SK-N-SH treated with all-trans-retinoic acid at 6 μM for 48 hours (cell line): ENCODE data around the gene KIR2DL3.
"Not testable (repeated sequence)": the region's sequence is repeated elsewhere in the genome, so short reads cannot be mapped to it uniquely, and the experiment has no call there.

Experiments used
- ATAC-seq: fragments of 200-7000 bp; cut with Tn5 transposase; 3 replicates; pipeline ENCODE4 v1.9.1; 2020; ENCODE audit warnings: mild to moderate bottlenecking, moderate library complexity
- ARNTL ChIP-seq: fragments of 450-650 bp; formaldehyde crosslinking; IDR thresholded peaks from 2 replicates; pipeline ENCODE4 v1.5.0; 2020; ENCODE audit warnings: low read depth, mild to moderate bottlenecking, moderate library complexity, borderline replicate concordance
- BACH2 ChIP-seq: fragments of 250-450 bp; sonication (Bioruptor Pico); IDR thresholded peaks from 2 replicates; pipeline ENCODE4 v1.9.0; 2021; ENCODE audit warnings: mild to moderate bottlenecking, borderline replicate concordance
- CSDC2 ChIP-seq: fragments of 250-450 bp; sonication (Bioruptor Pico); IDR thresholded peaks from 2 replicates; pipeline ENCODE4 v1.5.0; 2020; ENCODE audit warnings: mild to moderate bottlenecking, moderate library complexity
- ESRRG ChIP-seq: fragments of 250-450 bp; sonication (Bioruptor Pico); IDR thresholded peaks from 2 replicates; pipeline ENCODE4 v1.6.1; 2021; ENCODE audit warnings: mild to moderate bottlenecking
- GLIS3 ChIP-seq: fragments of 250-450 bp; sonication (Bioruptor Pico); IDR thresholded peaks from 2 replicates; pipeline ENCODE4 v1.5.0; 2020; ENCODE audit warnings: mild to moderate bottlenecking, moderate library complexity
- ISL1 ChIP-seq: fragments of 250-450 bp; sonication (Bioruptor Pico); IDR thresholded peaks from 2 replicates; pipeline ENCODE4 v2.1.2; 2022; ENCODE audit warnings: mild to moderate bottlenecking, moderate library complexity
- PPARA ChIP-seq: fragments of 250-450 bp; sonication (Bioruptor Pico); IDR thresholded peaks from 2 replicates; pipeline ENCODE4 v1.5.0; 2020; ENCODE audit warnings: mild to moderate bottlenecking, borderline replicate concordance
- SNAI2 ChIP-seq: fragments of 250-450 bp; sonication (Bioruptor Pico); IDR thresholded peaks from 2 replicates; pipeline ENCODE4 v1.5.0; 2020; ENCODE audit warnings: mild to moderate bottlenecking, moderate library complexity
- TCF4 ChIP-seq: fragments of 250-450 bp; sonication (Bioruptor Pico); IDR thresholded peaks from 2 replicates; pipeline ENCODE4 v1.8.0; 2021; ENCODE audit warnings: mild to moderate bottlenecking, moderate library complexity, borderline replicate concordance
- TOX ChIP-seq: fragments of 250-450 bp; sonication (Bioruptor Pico); IDR thresholded peaks from 2 replicates; pipeline ENCODE4 v1.8.0; 2021; ENCODE audit warnings: mild to moderate bottlenecking, moderate library complexity, borderline replicate concordance
- ZC3H10 ChIP-seq: fragments of 250-450 bp; sonication (Bioruptor Pico); IDR thresholded peaks from 2 replicates; pipeline ENCODE4 v1.5.1; 2021; ENCODE audit warnings: mild to moderate bottlenecking, moderate library complexity
- ZFP3 ChIP-seq: fragments of 250-450 bp; sonication (Bioruptor Pico); IDR thresholded peaks from 2 replicates; pipeline ENCODE4 v1.5.0; 2020; ENCODE audit warnings: mild to moderate bottlenecking, moderate library complexity
- ZFP30 ChIP-seq: fragments of 450-650 bp; formaldehyde crosslinking; IDR thresholded peaks from 2 replicates; pipeline ENCODE4 v1.5.0; 2022; ENCODE audit warnings: mild to moderate bottlenecking, moderate library complexity
- ZNF565 ChIP-seq: fragments of 450-650 bp; formaldehyde crosslinking; conservative IDR thresholded peaks from 2 replicates; pipeline ENCODE4 v1.5.0; 2020; ENCODE audit warnings: low read depth, mild to moderate bottlenecking, moderate library complexity
- ZNF8 ChIP-seq: fragments of 450-650 bp; formaldehyde crosslinking; IDR thresholded peaks from 2 replicates; pipeline ENCODE4 v1.5.0; 2020; ENCODE audit warnings: mild to moderate bottlenecking, moderate library complexity
- TF ChIP-seq, protein P1 (sequence below): fragments of 250-450 bp; sonication (Bioruptor Pico); IDR thresholded peaks from 2 replicates; pipeline ENCODE4 v1.5.1; 2020; ENCODE audit warnings: low read depth, mild to moderate bottlenecking, moderate library complexity
- TF ChIP-seq, protein P2 (sequence below): fragments of 250-450 bp; sonication (Bioruptor Pico); IDR thresholded peaks from 2 replicates; pipeline ENCODE4 v1.8.0; 2020; ENCODE audit warnings: mild to moderate bottlenecking, moderate library complexity, borderline replicate concordance
- TF ChIP-seq, protein P3 (sequence below): fragments of 250-450 bp; sonication (Bioruptor Pico); IDR thresholded peaks from 2 replicates; pipeline ENCODE4 v1.5.1; 2021; ENCODE audit warnings: mild to moderate bottlenecking, moderate library complexity
- TF ChIP-seq, protein P4 (sequence below): fragments of 250-450 bp; sonication (Bioruptor Pico); IDR thresholded peaks from 2 replicates; pipeline ENCODE4 v1.8.0; 2021; ENCODE audit warnings: low read depth, mild to moderate bottlenecking, moderate library complexity, borderline replicate concordance

Gene KIR2DL3

GRCh38 chr19:54777851-54778250 lies 39.5 kb downstream of the KIR2DL3 start:
- not testable (repeated sequence) for ATAC-seq

- ATAC-seq: not testable (repeated sequence)
These were observed 40.6 kb downstream of the KIR2DL3 start for GRCh38 chr19:54778896-54779295.

GRCh38 chr19:54782916-54783315 lies 44.6 kb downstream of the KIR2DL3 start:
- ATAC-seq: not testable (repeated sequence)

- not testable (repeated sequence) for ATAC-seq
These were observed 47.9 kb downstream of the KIR2DL3 start for GRCh38 chr19:54786091-54786723.

DNA sequence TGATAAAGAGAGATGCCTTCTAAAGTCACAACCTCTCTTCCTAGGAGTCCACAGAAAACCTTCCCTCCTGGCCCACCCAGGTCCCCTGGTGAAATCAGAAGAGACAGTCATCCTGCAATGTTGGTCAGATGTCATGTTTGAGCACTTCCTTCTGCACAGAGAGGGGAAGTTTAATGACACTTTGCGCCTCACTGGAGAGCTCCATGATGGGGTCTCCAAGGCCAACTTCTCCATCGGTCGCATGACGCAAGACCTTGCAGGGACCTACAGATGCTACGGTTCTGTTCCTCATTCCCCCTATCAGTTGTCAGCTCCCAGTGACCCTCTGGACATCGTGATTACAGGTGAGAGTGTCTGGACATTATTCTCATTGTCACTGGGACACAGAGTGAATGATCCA lies 49.8 kb downstream of the KIR2DL3 start:
- ATAC-seq: not testable (repeated sequence)

- ATAC-seq: no peak
- no peak for TF ChIP-seq ZC3H10
- TF ChIP-seq ZFP3 (CRISPR knock-in tag): no peak
- TF ChIP-seq, protein P1, sequence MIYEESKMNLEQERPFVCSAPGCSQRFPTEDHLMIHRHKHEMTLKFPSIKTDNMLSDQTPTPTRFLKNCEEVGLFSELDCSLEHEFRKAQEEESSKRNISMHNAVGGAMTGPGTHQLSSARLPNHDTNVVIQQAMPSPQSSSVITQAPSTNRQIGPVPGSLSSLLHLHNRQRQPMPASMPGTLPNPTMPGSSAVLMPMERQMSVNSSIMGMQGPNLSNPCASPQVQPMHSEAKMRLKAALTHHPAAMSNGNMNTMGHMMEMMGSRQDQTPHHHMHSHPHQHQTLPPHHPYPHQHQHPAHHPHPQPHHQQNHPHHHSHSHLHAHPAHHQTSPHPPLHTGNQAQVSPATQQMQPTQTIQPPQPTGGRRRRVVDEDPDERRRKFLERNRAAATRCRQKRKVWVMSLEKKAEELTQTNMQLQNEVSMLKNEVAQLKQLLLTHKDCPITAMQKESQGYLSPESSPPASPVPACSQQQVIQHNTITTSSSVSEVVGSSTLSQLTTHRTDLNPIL (CRISPR knock-in tag): no peak
- TF ChIP-seq SNAI2: no peak
- no peak for TF ChIP-seq ZNF8 (CRISPR knock-in tag)
- TF ChIP-seq, protein P2, sequence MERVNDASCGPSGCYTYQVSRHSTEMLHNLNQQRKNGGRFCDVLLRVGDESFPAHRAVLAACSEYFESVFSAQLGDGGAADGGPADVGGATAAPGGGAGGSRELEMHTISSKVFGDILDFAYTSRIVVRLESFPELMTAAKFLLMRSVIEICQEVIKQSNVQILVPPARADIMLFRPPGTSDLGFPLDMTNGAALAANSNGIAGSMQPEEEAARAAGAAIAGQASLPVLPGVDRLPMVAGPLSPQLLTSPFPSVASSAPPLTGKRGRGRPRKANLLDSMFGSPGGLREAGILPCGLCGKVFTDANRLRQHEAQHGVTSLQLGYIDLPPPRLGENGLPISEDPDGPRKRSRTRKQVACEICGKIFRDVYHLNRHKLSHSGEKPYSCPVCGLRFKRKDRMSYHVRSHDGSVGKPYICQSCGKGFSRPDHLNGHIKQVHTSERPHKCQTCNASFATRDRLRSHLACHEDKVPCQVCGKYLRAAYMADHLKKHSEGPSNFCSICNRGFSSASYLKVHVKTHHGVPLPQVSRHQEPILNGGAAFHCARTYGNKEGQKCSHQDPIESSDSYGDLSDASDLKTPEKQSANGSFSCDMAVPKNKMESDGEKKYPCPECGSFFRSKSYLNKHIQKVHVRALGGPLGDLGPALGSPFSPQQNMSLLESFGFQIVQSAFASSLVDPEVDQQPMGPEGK (CRISPR knock-in tag): no peak
- TF ChIP-seq ISL1 (CRISPR knock-in tag): no peak
- TF ChIP-seq, protein P3, sequence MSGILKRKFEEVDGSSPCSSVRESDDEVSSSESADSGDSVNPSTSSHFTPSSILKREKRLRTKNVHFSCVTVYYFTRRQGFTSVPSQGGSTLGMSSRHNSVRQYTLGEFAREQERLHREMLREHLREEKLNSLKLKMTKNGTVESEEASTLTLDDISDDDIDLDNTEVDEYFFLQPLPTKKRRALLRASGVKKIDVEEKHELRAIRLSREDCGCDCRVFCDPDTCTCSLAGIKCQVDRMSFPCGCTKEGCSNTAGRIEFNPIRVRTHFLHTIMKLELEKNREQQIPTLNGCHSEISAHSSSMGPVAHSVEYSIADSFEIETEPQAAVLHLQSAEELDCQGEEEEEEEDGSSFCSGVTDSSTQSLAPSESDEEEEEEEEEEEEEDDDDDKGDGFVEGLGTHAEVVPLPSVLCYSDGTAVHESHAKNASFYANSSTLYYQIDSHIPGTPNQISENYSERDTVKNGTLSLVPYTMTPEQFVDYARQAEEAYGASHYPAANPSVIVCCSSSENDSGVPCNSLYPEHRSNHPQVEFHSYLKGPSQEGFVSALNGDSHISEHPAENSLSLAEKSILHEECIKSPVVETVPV (CRISPR knock-in tag): no peak
- TF ChIP-seq ARNTL (CRISPR knock-in tag): no peak
- no peak for TF ChIP-seq GLIS3
- no peak for TF ChIP-seq TOX (CRISPR knock-in tag)
- no peak for TF ChIP-seq ZNF565 (CRISPR knock-in tag)
- TF ChIP-seq BACH2 (CRISPR knock-in tag): no peak
- TF ChIP-seq TCF4: no peak
- no peak for TF ChIP-seq ESRRG (CRISPR knock-in tag)
- no peak for TF ChIP-seq CSDC2 (CRISPR knock-in tag)
- TF ChIP-seq PPARA (CRISPR knock-in tag): no peak
- TF ChIP-seq ZFP30 (CRISPR knock-in tag): no peak
- TF ChIP-seq, protein P4, sequence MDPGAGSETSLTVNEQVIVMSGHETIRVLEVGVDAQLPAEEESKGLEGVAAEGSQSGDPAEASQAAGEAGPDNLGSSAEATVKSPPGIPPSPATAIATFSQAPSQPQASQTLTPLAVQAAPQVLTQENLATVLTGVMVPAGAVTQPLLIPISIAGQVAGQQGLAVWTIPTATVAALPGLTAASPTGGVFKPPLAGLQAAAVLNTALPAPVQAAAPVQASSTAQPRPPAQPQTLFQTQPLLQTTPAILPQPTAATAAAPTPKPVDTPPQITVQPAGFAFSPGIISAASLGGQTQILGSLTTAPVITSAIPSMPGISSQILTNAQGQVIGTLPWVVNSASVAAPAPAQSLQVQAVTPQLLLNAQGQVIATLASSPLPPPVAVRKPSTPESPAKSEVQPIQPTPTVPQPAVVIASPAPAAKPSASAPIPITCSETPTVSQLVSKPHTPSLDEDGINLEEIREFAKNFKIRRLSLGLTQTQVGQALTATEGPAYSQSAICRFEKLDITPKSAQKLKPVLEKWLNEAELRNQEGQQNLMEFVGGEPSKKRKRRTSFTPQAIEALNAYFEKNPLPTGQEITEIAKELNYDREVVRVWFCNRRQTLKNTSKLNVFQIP (CRISPR knock-in tag): no peak
These were observed 52.4 kb downstream of the KIR2DL3 start for GRCh38 chr19:54790711-54791110.

- ATAC-seq: no peak
- TF ChIP-seq TCF4 (no peak), TOX (CRISPR knock-in tag) (no peak)
- TF ChIP-seq, all 23 proteins: peak for 0
These were observed 53.2 kb downstream of the KIR2DL3 start for GRCh38 chr19:54791476-54791875.
